ENCODE data around the gene ARVCF.

DNA sequence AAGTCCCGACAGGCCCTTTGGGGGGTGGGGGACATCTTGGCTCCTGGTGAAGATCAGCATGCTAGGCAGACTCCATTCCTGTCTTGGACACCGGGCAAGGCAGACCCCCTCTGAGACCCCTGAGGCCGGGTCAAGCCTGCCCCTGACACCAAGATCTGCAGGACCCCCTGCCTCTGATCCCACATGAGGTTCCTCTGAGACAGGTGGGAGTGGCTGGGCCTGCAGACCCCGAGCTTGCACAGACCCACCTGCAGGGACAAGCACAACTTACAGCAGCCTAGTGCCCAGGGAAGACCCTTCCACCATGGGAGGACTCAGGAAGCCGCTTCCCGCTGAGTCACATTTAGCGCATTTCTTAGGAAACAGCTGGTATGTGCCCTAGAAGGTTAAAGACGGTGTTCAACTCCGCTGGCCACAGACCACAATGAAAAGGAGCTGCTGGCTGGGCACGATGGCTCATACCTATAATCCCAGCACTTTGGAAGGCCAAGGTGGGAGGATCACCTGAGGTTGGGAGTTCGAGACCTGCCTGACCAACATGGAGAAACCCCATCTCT lies 15.5 kb downstream of the ARVCF start:
- TF ChIP-seq, protein P1, sequence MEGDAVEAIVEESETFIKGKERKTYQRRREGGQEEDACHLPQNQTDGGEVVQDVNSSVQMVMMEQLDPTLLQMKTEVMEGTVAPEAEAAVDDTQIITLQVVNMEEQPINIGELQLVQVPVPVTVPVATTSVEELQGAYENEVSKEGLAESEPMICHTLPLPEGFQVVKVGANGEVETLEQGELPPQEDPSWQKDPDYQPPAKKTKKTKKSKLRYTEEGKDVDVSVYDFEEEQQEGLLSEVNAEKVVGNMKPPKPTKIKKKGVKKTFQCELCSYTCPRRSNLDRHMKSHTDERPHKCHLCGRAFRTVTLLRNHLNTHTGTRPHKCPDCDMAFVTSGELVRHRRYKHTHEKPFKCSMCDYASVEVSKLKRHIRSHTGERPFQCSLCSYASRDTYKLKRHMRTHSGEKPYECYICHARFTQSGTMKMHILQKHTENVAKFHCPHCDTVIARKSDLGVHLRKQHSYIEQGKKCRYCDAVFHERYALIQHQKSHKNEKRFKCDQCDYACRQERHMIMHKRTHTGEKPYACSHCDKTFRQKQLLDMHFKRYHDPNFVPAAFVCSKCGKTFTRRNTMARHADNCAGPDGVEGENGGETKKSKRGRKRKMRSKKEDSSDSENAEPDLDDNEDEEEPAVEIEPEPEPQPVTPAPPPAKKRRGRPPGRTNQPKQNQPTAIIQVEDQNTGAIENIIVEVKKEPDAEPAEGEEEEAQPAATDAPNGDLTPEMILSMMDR (IDR thresholded peaks at IDR 0.05; ENCODE audit: low read depth, low read length, poor library complexity, severe bottlenecking): no peak
- TF ChIP-seq EZH2phosphoT487 (IDR thresholded peaks at IDR 0.05; ENCODE audit: borderline replicate concordance, low read length): no peak
